ENCODE measurements around the gene BABAM2.

- TF ChIP-seq POLR2AphosphoS5 (IDR thresholded peaks at IDR 0.05), result no peak
- TF ChIP-seq, protein P1, sequence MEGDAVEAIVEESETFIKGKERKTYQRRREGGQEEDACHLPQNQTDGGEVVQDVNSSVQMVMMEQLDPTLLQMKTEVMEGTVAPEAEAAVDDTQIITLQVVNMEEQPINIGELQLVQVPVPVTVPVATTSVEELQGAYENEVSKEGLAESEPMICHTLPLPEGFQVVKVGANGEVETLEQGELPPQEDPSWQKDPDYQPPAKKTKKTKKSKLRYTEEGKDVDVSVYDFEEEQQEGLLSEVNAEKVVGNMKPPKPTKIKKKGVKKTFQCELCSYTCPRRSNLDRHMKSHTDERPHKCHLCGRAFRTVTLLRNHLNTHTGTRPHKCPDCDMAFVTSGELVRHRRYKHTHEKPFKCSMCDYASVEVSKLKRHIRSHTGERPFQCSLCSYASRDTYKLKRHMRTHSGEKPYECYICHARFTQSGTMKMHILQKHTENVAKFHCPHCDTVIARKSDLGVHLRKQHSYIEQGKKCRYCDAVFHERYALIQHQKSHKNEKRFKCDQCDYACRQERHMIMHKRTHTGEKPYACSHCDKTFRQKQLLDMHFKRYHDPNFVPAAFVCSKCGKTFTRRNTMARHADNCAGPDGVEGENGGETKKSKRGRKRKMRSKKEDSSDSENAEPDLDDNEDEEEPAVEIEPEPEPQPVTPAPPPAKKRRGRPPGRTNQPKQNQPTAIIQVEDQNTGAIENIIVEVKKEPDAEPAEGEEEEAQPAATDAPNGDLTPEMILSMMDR (IDR thresholded peaks at IDR 0.05), result no peak
- no peak for TF ChIP-seq POLR2A (IDR thresholded peaks at IDR 0.05; ENCODE audit: low read depth)
- no peak for TF ChIP-seq EP300 (IDR thresholded peaks at IDR 0.05)
These were observed 62.5 kb downstream of the BABAM2 start for GRCh38 chr2:27953077-27953476.

Measured in esophagus muscularis mucosa (tissue), 4 donors.